GM12865 (cell line): ENCODE results near the gene NIPAL4.
"Not testable (repeated sequence)": the region's sequence is repeated elsewhere in the genome, so short reads cannot be mapped to it uniquely, and the experiment has no call there.

ENCODE experiments used
- DNase-seq: peaks from one replicate; pipeline ENCODE4 v3.0.0; 2010; ENCODE audit warnings: low read depth
- H3K4me3 ChIP-seq: 2 replicates; pipeline ENCODE4 v1.5.1; 2011; ENCODE audit warnings: mild to moderate bottlenecking, low read depth, low read length, control low read depth
- CTCF ChIP-seq: IDR thresholded peaks from 2 replicates; pipeline ENCODE4 v1.5.1; 2011; ENCODE audit warnings: low read length, control low read depth, low read depth, inconsistent platforms; ENCODE audit not compliant: insufficient read depth; ENCODE audit errors: missing control alignments

The NIPAL4 gene

GRCh38 chr5:157478726-157479125 lies 18.7 kb downstream of the NIPAL4 start:
- no peak for TF ChIP-seq CTCF
- DNase-seq: no peak
- no peak overlapping the region for H3K4me3 ChIP-seq

GRCh38 chr5:157479166-157479565 lies 19.2 kb downstream of the NIPAL4 start:
- TF ChIP-seq CTCF: no peak
- H3K4me3 ChIP-seq: no peak overlapping the region
- no peak for DNase-seq

GRCh38 chr5:157479612-157480510 lies 19.8 kb downstream of the NIPAL4 start:
- no peak for DNase-seq
- H3K4me3 ChIP-seq: no peak overlapping the region
- TF ChIP-seq CTCF: no peak

GRCh38 chr5:157481265-157481664 lies 21.3 kb downstream of the NIPAL4 start:
- TF ChIP-seq CTCF: no peak
- no peak for DNase-seq
- H3K4me3 ChIP-seq: no peak overlapping the region

- no peak for TF ChIP-seq CTCF
Observed at GRCh38 chr5:157481666-157482065, 21.7 kb downstream of the NIPAL4 start.

GRCh38 chr5:157482702-157483101 lies 22.7 kb downstream of the NIPAL4 start:
- not testable (repeated sequence) for H3K4me3 ChIP-seq, DNase-seq

More at GRCh38 chr5:157481666-157482065, 21.7 kb downstream of the NIPAL4 start:
- H3K4me3 ChIP-seq: no peak overlapping the region
- DNase-seq: no peak

- DNase-seq: no peak
- no peak for TF ChIP-seq CTCF
- no peak overlapping the region for H3K4me3 ChIP-seq
Observed at GRCh38 chr5:157484768-157485167, 24.8 kb downstream of the NIPAL4 start.
